ENCODE data around the gene C16orf95.

Gene C16orf95

DNA sequence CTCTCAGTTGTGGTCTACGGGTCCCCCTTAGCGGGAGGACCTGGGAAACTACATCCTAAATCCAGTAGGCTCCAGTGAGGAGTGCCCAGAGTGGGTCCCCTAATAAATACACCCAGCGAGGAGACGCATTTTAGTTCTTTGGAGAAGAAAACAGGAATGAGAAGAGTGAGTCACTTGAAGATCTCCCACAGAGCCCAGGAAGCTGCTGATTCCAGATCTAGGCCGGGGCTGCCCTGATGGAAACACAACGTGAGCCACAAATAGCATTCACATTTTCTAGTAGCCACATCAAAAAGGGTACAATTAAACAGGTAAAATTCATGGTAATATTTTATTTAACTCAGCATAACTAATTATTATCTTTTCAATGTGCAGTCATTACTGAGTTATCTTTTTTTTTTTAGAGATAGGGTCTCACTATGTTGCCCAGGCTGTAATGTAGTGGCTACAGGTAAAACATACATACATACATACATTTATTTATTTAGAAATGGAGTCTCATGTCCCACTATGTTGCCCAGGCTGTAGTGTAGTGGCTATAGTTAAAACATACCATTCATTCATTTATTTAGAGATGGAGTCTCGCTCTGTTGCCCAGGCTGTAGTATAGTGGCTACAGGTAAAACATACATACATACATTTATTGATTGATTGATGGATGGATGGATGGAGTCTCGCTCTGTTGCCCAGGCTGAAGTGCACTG is 44.9 kb upstream of the C16orf95 start:
- H3K4me3 ChIP-seq (ENCODE audit: low read depth, low read length) = no peak overlapping the region
- TF ChIP-seq POLR2A (IDR thresholded peaks at IDR 0.05; ENCODE audit: extremely low read depth, insufficient read length) (no peak), MYC (IDR thresholded peaks at IDR 0.05; ENCODE audit: low read depth, low read length) (no peak), MAX (IDR thresholded peaks at IDR 0.05; ENCODE audit: low read depth, low read length) (no peak)
- TF ChIP-seq, protein P1, sequence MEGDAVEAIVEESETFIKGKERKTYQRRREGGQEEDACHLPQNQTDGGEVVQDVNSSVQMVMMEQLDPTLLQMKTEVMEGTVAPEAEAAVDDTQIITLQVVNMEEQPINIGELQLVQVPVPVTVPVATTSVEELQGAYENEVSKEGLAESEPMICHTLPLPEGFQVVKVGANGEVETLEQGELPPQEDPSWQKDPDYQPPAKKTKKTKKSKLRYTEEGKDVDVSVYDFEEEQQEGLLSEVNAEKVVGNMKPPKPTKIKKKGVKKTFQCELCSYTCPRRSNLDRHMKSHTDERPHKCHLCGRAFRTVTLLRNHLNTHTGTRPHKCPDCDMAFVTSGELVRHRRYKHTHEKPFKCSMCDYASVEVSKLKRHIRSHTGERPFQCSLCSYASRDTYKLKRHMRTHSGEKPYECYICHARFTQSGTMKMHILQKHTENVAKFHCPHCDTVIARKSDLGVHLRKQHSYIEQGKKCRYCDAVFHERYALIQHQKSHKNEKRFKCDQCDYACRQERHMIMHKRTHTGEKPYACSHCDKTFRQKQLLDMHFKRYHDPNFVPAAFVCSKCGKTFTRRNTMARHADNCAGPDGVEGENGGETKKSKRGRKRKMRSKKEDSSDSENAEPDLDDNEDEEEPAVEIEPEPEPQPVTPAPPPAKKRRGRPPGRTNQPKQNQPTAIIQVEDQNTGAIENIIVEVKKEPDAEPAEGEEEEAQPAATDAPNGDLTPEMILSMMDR (IDR thresholded peaks at IDR 0.05; ENCODE audit: low read depth, low read length) = no peak
- no peak for DNase-seq (ENCODE audit: low read depth)

- no peak overlapping the region for H3K4me3 ChIP-seq (ENCODE audit: low read depth, low read length)
- TF ChIP-seq MAX (IDR thresholded peaks at IDR 0.05; ENCODE audit: low read depth, low read length) (no peak), POLR2A (IDR thresholded peaks at IDR 0.05; ENCODE audit: extremely low read depth, insufficient read length) (no peak), MYC (IDR thresholded peaks at IDR 0.05; ENCODE audit: low read depth, low read length) (no peak)
- TF ChIP-seq, protein P1 (IDR thresholded peaks at IDR 0.05; ENCODE audit: low read depth, low read length) = no peak
- DNase-seq (ENCODE audit: low read depth) = no peak
These were observed 43.8 kb upstream of the C16orf95 start for GRCh38 chr16:87360862-87361610.

DNA sequence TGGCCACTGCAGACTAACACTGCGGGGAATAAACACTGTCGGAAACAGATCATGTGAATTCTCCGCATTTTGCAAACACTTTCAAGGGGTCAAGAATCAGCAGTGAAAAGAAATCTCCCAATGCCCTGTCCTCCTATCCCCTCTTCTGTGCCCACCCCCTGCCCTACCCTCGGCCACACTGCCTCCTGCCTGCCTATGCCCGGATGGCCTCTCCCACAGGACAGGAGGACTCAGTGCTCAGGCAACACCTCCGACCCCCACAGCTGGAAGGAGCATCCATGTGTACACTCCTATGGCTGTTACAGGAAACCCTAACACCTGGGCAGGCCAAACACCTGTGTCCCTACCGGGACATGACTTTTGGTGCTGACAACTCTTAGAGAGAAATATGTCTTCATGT is 41.9 kb upstream of the C16orf95 start:
- H3K4me3 ChIP-seq (ENCODE audit: low read depth, low read length) = no peak overlapping the region
- no peak for DNase-seq (ENCODE audit: low read depth)
- TF ChIP-seq MYC (IDR thresholded peaks at IDR 0.05; ENCODE audit: low read depth, low read length) (no peak), MAX (IDR thresholded peaks at IDR 0.05; ENCODE audit: low read depth, low read length) (no peak), POLR2A (IDR thresholded peaks at IDR 0.05; ENCODE audit: extremely low read depth, insufficient read length) (no peak)
- TF ChIP-seq, protein P1 (IDR thresholded peaks at IDR 0.05; ENCODE audit: low read depth, low read length) = no peak

GRCh38 chr16:87358696-87359095 is 41.5 kb upstream of the C16orf95 start:
- DNase-seq (ENCODE audit: low read depth) = no peak
- TF ChIP-seq MAX (IDR thresholded peaks at IDR 0.05; ENCODE audit: low read depth, low read length) (no peak), MYC (IDR thresholded peaks at IDR 0.05; ENCODE audit: low read depth, low read length) (no peak)
- no peak overlapping the region for H3K4me3 ChIP-seq (ENCODE audit: low read depth, low read length)

- TF ChIP-seq MYC (IDR thresholded peaks at IDR 0.05; ENCODE audit: low read depth, low read length) (no peak), POLR2A (IDR thresholded peaks at IDR 0.05; ENCODE audit: extremely low read depth, insufficient read length) (no peak), MAX (IDR thresholded peaks at IDR 0.05; ENCODE audit: low read depth, low read length) (no peak)
- TF ChIP-seq, protein P1 (IDR thresholded peaks at IDR 0.05; ENCODE audit: low read depth, low read length) = no peak
- no peak overlapping the region for H3K4me3 ChIP-seq (ENCODE audit: low read depth, low read length)
These were observed 41.1 kb upstream of the C16orf95 start for GRCh38 chr16:87358250-87358649.

GRCh38 chr16:87356491-87356853 is 39.3 kb upstream of the C16orf95 start:
- H3K4me3 ChIP-seq (ENCODE audit: low read depth, low read length) = no peak overlapping the region
- TF ChIP-seq POLR2A (IDR thresholded peaks at IDR 0.05; ENCODE audit: extremely low read depth, insufficient read length) (no peak), MAX (IDR thresholded peaks at IDR 0.05; ENCODE audit: low read depth, low read length) (no peak), MYC (IDR thresholded peaks at IDR 0.05; ENCODE audit: low read depth, low read length) (no peak)
- TF ChIP-seq, protein P1 (IDR thresholded peaks at IDR 0.05; ENCODE audit: low read depth, low read length) = no peak
- no peak for DNase-seq (ENCODE audit: low read depth)

More at GRCh38 chr16:87358250-87358649, 41.1 kb upstream of the C16orf95 start:
- no peak for DNase-seq (ENCODE audit: low read depth)
